ENCODE results near the gene ORM2.

The ORM2 gene

DNA sequence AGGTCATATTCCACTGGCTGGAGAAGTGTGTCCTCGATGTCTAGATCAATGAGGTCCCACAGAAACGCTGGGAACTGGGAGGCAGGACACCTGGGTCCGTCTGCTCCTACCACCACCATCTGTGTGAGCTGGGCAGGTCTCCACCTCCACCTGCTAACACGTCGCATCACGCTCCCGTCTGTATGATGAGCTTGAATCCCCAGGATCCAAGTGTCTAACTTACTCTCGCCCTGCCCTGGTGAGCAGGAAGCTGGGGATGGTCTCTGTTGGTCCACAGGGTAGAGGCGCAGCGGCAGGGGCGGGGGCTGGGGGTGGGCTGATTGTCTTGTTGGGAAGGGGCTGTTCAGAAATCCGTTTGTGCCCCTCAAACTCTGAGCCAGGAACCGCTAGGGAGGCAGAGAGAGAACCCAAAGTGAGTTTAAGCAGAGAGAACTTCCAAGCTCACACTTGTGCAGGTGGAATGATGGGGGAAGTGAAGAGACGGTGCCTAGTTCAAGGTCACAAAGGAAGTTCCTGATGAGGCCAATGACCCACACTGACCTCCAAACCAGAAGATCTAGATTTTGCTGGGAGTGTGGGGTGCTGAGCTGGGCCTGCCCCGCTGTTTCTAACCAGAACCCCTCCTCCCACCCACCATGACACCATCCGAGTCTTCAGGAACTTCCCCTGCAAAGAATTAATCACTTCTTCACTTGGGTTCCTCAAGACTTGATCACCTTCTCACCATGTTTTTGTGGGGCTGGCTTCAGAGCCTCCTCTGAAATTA is 21.1 kb downstream of the ORM2 start:
- no peak for DNase-seq

DNA sequence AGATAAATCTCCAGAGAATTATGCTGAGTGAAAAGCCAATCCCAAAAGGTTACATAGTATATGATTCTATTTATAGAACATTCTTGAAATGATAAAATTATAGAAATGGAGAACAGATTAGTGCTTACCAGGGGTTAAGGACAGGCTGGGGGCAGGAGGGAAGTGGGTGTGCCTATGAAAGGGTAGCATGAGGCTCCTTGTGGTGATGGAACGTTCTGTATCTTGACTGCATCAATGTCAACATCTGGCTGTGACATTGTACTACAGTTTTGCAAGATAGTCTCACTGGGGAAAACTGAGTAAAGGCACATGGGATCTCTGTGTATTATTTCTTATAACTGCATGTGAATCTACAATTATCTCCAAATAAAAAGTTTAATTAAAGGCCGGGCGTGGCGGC is 22.3 kb downstream of the ORM2 start:
- DNase-seq, result no peak

DNA sequence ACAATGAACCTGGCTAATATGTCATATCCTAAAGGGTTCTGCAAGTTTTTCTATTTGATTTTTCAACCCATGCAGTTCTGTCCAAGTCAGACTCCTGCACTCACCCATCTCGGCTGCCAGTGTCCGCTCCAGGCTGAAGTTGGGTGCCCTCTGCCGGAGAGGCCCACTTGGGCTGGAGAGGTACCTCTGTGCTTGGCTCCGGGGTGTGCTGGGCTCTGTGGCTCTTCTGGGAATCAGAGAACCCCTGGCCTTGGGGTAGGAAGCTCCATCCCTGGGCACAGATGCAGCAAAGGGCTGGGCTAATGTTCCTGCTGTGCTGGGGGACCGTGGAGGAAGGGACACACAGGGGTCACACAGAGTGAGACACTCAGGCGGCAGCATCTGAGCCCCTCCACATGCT is 26.2 kb downstream of the ORM2 start:
- no peak for DNase-seq

GRCh38 chr9:114356792-114357191 is 27.1 kb downstream of the ORM2 start:
- DNase-seq, result no peak

GRCh38 chr9:114357360-114357759 is 27.7 kb downstream of the ORM2 start:
- DNase-seq, result no peak

GRCh38 chr9:114357911-114358328 is 28.3 kb downstream of the ORM2 start:
- no peak for DNase-seq

GRCh38 chr9:114359801-114360200 is 30.1 kb downstream of the ORM2 start:
- no peak for DNase-seq

DNA sequence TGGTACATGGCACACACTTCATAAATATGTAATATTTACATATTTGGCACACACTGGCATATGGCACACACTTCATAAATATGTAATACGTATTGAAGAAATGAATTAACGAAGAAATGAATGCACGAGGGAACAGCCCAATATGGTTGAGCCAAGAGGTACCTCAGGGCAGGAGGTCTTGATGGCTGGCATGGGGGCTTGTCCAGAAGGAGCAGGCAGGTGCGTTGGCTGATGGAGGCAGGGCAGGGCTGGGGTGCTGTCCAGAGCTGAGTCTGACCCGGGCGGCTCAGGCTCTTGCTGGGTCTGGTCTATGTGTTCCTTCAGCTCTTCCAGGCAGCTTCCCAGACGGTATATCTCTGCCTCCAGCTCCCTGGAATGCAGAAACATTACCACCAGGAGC is 31.9 kb downstream of the ORM2 start:
- no peak for DNase-seq

- no peak for DNase-seq
These were observed 32.7 kb downstream of the ORM2 start for GRCh38 chr9:114362394-114362793.

GRCh38 chr9:114363424-114363823 is 33.8 kb downstream of the ORM2 start:
- no peak for DNase-seq

- no peak for DNase-seq
These were observed 34.7 kb downstream of the ORM2 start for GRCh38 chr9:114364134-114365041.

DNA sequence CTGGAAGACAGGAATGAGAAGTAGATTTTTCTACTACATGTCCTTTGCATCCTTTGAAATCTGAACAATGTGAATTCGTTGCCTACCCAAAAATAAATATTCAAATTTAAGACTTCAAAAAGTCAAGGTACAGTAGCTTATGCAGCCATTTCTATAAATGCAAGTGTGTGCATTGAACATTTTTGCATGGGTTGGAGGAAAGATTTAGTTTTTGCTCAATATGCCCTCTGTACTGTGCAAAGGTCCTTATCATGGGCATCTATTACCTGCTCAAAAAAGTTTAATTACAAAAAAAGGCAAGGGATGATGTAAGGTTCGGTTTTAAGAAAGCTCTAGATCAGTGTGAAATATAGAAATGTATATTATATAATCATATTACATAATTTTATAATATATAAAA is 35.5 kb downstream of the ORM2 start:
- no peak for DNase-seq

GRCh38 chr9:114366334-114367128 is 36.9 kb downstream of the ORM2 start:
- DNase-seq, result no peak

DNA sequence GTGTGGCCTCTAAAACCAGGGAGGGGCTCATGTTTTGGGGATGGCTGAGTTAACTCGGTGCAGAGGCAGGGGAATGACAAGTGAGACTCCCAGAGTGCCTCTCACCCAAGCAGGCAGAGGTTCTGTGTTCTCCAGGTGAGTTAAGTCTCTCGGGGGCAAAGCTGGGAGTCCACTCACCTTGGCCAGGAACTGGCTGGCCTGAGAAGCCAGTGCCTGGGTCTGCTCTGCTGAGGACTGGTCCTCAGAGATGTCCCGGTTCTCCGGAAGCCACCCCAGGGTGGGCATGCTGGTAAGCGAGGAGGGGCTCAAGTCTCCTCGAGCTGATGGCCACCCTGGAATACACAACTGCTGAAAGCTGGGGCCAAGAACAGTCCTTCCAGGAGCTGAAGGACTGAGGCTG is 37.7 kb downstream of the ORM2 start:
- DNase-seq, result no peak

- no peak for DNase-seq
These were observed 38.3 kb downstream of the ORM2 start for GRCh38 chr9:114367772-114368569.

DNA sequence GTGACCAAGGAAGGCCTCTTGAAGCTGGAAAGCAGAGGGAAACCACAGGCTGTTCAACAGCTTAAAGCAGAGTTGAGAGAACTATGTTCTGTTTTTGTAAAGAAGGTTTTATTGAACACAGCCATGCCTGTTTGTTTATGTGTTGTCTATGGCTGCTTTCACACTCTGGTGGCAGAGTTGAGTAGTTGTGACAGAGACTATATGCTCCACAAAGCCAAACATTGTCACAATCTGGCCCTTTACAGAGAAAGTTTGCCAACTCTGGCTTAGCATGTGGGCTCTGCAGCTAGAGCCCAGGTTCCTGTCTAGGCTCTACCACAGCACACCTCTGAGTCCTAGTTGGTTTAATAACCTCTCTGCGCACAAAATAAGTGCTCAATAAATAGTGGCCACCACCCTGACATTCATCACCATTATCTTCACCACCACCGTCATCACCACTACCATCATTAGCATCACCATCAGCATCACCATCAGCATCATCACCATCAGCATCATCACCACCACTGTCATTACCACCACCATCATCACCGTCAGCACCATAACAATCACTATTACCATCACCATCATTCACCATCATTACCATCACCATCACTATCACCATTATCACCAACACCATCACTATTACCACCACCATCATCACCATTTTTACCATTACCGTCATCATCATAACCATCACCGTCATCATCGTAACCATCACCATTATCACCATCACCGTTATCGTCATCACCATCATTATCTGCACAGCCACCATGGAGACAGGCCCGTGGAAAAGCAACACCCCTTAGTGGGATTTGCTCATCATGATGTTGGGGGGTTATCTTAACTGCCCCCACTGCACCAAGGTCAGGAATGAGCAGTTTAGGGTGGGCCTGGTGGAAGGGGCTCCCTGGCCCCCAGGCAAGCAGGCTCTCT is 39.8 kb downstream of the ORM2 start:
- DNase-seq, result no peak

GRCh38 chr9:114370251-114370967 is 40.7 kb downstream of the ORM2 start:
- DNase-seq, result no peak

GRCh38 chr9:114370968-114371320 is 41.3 kb downstream of the ORM2 start:
- DNase-seq, result no peak

- DNase-seq, result no peak
These were observed 41.8 kb downstream of the ORM2 start for GRCh38 chr9:114371343-114371944.

All from left hindlimb (tissue), 1 donor.